A673 (cell line): ENCODE results near the gene SENP5. TPM values are rescaled to one million over a fixed set of nuclear protein-coding genes. Genes with fewer than 3 reads are reported as not detected.

Source experiments
- BruUV-seq: library from RNA; stranded (reverse); fragments of 400-500 nt; replicated peaks from 2 replicates; lab custom pipeline; 2021; lab: Mats Ljungman, UMichigan
- CTCF ChIA-PET: fragments of 300-600 bp; sonication (Branson Sonifier 250); formaldehyde crosslinking; loops from one replicate; lab custom pipeline; 2022; ENCODE audit warnings: antibody characterized with exemption; lab: Charles Lee
- POLR2A ChIA-PET: fragments of 300-600 bp; sonication (Branson Sonifier 250); formaldehyde crosslinking; loops from one replicate; lab custom pipeline; 2022; ENCODE audit warnings: antibody characterized with exemption; ENCODE audit not compliant: low non-redundant PET; lab: Charles Lee
- DNase-seq: peaks from one replicate; pipeline ENCODE4 v3.0.0-alpha.2; 2015; ENCODE audit warnings: low spot score
- H3K27ac ChIP-seq: fragments of 200-600 bp; sonication (generic); 2 replicates; pipeline ENCODE4 v1.5.1; 2016; ENCODE audit warnings: mixed run types, low read depth, mild to moderate bottlenecking, mixed read lengths, antibody characterized with exemption, low read length; ENCODE audit not compliant: poor library complexity, severe bottlenecking
- H3K27me3 ChIP-seq: fragments of 200-600 bp; sonication (generic); replicated peaks from 2 replicates; pipeline ENCODE4 v1.6.1; 2017; ENCODE audit warnings: mixed run types, low read depth, mild to moderate bottlenecking, mixed read lengths, antibody characterized with exemption, low read length; ENCODE audit not compliant: insufficient read depth, poor library complexity
- H3K36me3 ChIP-seq: fragments of 200-600 bp; sonication (generic); 2 replicates; pipeline ENCODE4 v1.6.1; 2016; ENCODE audit warnings: mixed run types, mild to moderate bottlenecking, mixed read lengths, antibody characterized with exemption, low read length; ENCODE audit not compliant: insufficient read depth, poor library complexity, severe bottlenecking
- H3K4me1 ChIP-seq: fragments of 200-600 bp; sonication (generic); 2 replicates; pipeline ENCODE4 v1.6.1; 2017; ENCODE audit warnings: mixed run types, mild to moderate bottlenecking, mixed read lengths, antibody characterized with exemption, low read length; ENCODE audit not compliant: insufficient read depth, poor library complexity, severe bottlenecking
- H3K4me3 ChIP-seq: fragments of 200-600 bp; sonication (generic); 2 replicates; pipeline ENCODE4 v1.5.1; 2016; ENCODE audit warnings: low read depth, mixed run types, mild to moderate bottlenecking, mixed read lengths, low read length; ENCODE audit not compliant: poor library complexity, severe bottlenecking
- H3K9me3 ChIP-seq: fragments of 200-600 bp; sonication (generic); 2 replicates; pipeline ENCODE4 v1.6.1; 2016; ENCODE audit warnings: mixed run types, low read depth, mild to moderate bottlenecking, mixed read lengths, antibody characterized with exemption, low read length; ENCODE audit not compliant: poor library complexity, severe bottlenecking
- CTCF ChIP-seq: fragments of 300-800, 200-600 bp; sonication (generic); conservative IDR thresholded peaks from 2 replicates; pipeline ENCODE4 v1.5.1; 2017; ENCODE audit warnings: low read depth, mild to moderate bottlenecking, antibody characterized with exemption, low read length, moderate library complexity, mixed read lengths
- EZH2 ChIP-seq: fragments of 200-600 bp; sonication (generic); IDR thresholded peaks from 2 replicates; pipeline ENCODE4 v1.6.1; 2017; ENCODE audit warnings: borderline replicate concordance, low read depth, mild to moderate bottlenecking, mixed read lengths, antibody characterized with exemption, low read length; ENCODE audit not compliant: poor library complexity, severe bottlenecking
- intact Hi-C: fragments of 100-400 bp; cut with micrococcal nuclease; formaldehyde crosslinking; loops from one replicate; pipeline ENCODE4 v1.10.0; 2022; ENCODE audit not compliant: unreplicated experiment
- total RNA-seq: library from RNA; stranded (reverse); gene quantifications from 2 replicates; pipeline ENCODE4 v1.2.3, GENCODE V29; 2021

The SENP5 gene
- total RNA-seq, 1 experiment from 2014 or later, result 42.2 TPM

GRCh38 chr3:196966526-196967401, 99.0 kb downstream of the SENP5 start:
- Histone ChIP-seq H3K9me3 (no peaks in the 10 kb centered on the region), H3K27ac (no peak overlapping the region), H3K36me3 (no peaks in the 10 kb centered on the region), H3K4me3 (no peak overlapping the region), H3K4me1 (no peaks in the 10 kb centered on the region), H3K27me3 (no peaks in the 10 kb centered on the region)
- no TSS peak for BruUV-seq
- DNase-seq, result no peak
- TF ChIP-seq EZH2 (no peak), CTCF (no peak)
- intact Hi-C loops, result loop anchor here (10.0 kb wide), 1 partner anchor 432 kb away; no protein-coding TSS in a partner anchor
- POLR2A ChIA-PET, result no interaction called here
- CTCF ChIA-PET, result no interaction called here

GRCh38 chr3:196967412-196968232, 99.9 kb downstream of the SENP5 start:
- no peak for DNase-seq
- ChIA-PET CTCF (no interaction called here), POLR2A (no interaction called here)
- no peaks in the 10 kb centered on the region for H3K4me1 ChIP-seq
- H3K9me3 ChIP-seq, result no peaks in the 10 kb centered on the region
- peak overlapping the region; percentile 75 for H3K4me3 ChIP-seq
- BruUV-seq, result no TSS peak
- TF ChIP-seq EZH2, result no peak
- TF ChIP-seq CTCF, result no peak
- H3K27ac ChIP-seq, result no peak overlapping the region
- intact Hi-C loops, result loop anchor here (2.0 to 10.0 kb wide), 2 partner anchors 129 to 433 kb away; no protein-coding TSS in a partner anchor
- H3K36me3 ChIP-seq, result no peaks in the 10 kb centered on the region
- H3K27me3 ChIP-seq, result no peaks in the 10 kb centered on the region

DNA sequence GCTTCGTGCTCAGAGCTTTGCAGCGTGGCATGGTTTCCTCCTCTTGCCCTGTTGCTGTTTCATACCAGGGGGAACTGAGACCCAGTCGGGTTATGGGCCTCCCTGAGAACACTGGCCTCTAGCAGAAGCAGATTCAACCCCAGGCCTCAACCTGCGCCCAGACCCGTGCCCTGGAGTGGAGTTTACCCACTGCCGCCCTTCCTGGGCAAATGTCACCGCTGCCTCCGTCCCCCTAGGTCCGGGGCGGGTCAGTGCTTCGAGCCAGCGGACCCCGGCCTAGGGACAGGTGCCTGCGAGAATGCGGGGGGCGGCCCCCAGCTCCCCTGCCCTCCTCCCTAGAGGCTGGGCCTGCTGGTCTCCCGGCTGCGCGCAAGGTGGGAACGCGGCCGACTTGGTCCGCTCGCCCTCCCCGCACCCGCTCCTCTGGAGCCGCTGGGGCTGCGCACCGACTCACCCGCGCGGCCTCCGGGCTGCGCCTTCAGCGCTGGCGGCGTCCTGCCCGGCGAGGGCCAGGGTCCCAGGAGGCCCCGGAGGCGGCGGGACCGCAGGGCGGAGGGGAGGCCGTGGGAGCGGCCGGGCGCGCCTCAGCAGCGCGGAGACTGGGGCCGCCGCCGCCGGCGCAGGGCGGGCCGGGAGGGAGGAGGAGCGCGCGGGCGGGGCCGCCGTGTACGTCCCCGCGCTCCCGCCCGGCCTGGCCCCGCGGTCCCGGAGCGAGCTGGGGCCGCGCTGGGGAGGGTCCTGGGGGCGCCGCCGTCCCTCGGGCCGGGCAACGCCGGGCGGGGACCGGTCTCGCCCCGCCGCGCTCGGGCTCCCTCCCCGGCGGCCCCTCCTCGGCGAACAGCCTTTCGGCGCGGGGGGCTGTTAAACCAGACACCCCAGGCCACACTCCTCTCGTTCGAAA, 100.8 kb downstream of the SENP5 start, which contains the start of gene PIGZ:
Gene PIGZ (minus strand): TSS at position 601 of the 901 bp plus-strand sequence. CDS start 16,802 bp downstream, outside the sequence.
- peak; percentile 46 for DNase-seq
- POLR2A ChIA-PET, result no interaction called here
- Histone ChIP-seq H3K4me1 (no peaks in the 10 kb centered on the region), H3K27me3 (no peaks in the 10 kb centered on the region), H3K27ac (peak within 1 kb of the TSS; percentile 34), H3K36me3 (no peaks in the 10 kb centered on the region), H3K9me3 (no peaks in the 10 kb centered on the region), H3K4me3 (peak within 1 kb of the TSS; percentile 75)
- intact Hi-C loops, result loop anchor here (1.0 to 10.0 kb wide), 3 partner anchors 130 to 434 kb away; no protein-coding TSS in a partner anchor
- no TSS peak for BruUV-seq
- TF ChIP-seq CTCF, result no peak
- no peak for TF ChIP-seq EZH2
- CTCF ChIA-PET, result no interaction called here
